GM12865 (cell line): Measurements from ENCODE around the gene FAM20C.

Source experiments
- DNase-seq: peaks from one replicate; pipeline ENCODE4 v3.0.0; 2010; ENCODE audit warnings: low read depth
- H3K4me3 ChIP-seq: 2 replicates; pipeline ENCODE4 v1.5.1; 2011; ENCODE audit warnings: mild to moderate bottlenecking, low read depth, low read length, control low read depth
- CTCF ChIP-seq: IDR thresholded peaks from 2 replicates; pipeline ENCODE4 v1.5.1; 2011; ENCODE audit warnings: low read length, control low read depth, low read depth, inconsistent platforms; ENCODE audit not compliant: insufficient read depth; ENCODE audit errors: missing control alignments

FAM20C gene

DNA sequence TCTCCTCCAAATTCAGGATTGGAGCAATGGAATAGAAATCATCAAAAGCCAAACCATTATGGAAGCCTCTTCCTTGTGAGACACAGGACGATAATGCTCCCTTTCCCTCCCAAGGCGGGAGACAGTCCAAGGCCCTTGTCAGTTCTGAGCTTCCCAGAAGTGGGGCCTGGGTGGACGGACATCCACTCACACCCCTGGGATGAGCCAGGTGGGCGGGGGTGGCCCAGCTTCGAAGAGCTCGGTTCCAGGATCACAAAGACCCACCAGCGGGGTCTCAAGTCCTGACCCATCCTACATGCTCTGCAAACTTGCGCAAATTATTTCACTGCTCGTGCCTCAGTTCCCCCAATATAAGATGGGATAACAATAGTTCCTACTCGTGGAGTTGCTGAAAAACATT lies 87.5 kb downstream of the FAM20C start:
- no peak for DNase-seq

DNA sequence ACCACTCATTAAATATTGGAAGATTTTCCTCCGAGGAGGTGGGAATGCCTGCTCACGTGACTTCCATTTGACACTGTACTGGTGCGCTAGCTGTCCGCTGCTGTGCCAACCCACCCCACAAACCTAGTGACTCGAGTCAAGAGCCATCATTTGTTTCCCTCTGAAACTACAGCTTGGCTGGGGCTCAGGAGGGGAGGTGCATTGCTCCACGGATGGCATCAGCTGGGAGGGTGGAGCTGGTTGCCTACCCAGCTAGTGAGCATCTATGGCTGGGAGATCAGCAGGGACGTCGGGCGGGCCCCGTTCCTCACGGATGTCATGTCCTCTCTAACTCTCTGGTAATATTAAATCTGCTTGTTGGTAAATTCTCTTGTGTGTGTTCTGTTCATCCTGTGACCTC lies 88.1 kb downstream of the FAM20C start:
- no peak for TF ChIP-seq CTCF
- no peak for DNase-seq
- H3K4me3 ChIP-seq: no peak overlapping the region

More for the DNA sequence above, 87.5 kb downstream of the FAM20C start:
- TF ChIP-seq CTCF: no peak
- no peak overlapping the region for H3K4me3 ChIP-seq

GRCh38 chr7:281637-282036 lies 89.3 kb downstream of the FAM20C start:
- no peak overlapping the region for H3K4me3 ChIP-seq
- TF ChIP-seq CTCF: no peak
- DNase-seq: no peak

DNA sequence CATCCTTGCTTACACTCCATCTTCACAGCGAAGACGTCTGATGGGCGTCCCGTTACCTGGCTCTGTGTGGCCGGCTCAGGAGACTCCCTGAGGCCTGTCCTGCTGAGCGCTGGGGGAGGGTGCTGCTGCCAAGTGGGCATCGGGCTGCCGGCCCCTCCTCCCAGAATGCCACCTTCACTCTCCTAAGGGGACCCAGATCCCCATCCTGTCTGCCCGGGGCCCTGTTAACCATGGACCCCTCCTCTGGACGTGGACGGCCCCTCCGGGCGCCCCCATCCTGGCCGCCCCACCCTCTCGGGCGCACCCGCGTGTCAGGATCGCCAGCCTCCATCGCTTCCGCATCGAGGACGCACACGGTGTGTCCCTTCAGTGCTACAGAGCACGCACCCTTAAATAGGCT lies 90.2 kb downstream of the FAM20C start:
- DNase-seq: no peak
- H3K4me3 ChIP-seq: no peak overlapping the region
- no peak for TF ChIP-seq CTCF

DNA sequence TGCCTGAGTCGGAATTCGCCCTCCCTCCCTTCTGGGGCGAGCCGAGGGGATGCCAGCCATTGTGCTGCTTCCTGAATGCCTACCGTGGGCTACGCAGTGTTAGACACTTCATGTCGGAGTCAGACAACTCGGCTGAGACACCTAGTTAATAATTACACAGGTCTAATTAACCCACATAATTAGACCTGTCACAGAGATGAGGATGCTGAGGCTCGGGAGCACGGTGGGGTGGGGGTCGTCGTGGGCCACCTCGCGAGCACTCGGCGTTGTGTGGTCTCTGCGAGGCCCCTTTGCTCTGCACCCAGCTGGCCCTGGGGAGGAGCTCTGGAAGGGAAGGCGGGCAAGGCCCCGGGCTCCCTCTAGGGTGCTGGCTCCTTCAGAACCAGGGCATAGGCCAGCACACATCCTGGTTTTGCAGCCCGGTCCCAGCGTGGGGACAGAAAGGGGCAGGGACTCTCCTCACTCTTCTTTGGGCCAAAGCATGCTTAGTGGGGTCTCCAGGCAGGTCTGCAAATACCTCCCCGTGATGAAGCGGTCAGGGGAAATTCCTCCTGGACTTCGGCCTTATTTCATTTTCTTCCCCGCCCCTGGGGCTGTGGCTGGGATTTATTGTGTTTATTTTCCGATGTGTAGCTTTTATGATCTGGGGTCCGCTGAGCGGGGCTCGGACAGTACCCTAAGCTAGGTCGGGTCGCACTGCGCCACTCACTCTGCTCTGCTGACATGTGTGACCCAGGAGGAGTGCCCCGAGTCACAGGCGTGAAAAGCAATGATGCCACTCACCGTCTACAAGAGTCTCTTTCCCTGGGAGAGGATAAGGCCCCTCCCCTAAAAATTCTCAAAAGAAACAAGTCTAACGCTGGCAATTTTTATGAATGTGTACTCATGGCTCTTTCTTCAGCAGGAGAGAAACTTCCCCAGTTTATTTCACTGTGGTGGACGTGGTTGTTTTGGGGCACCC lies 92.7 kb downstream of the FAM20C start:
- H3K4me3 ChIP-seq: no peak overlapping the region
- DNase-seq: no peak
- TF ChIP-seq CTCF: no peak

GRCh38 chr7:285731-286130 lies 93.4 kb downstream of the FAM20C start:
- no peak for DNase-seq
- TF ChIP-seq CTCF: no peak

More at GRCh38 chr7:285731-286130, 93.4 kb downstream of the FAM20C start:
- no peak overlapping the region for H3K4me3 ChIP-seq
